Keratinocyte (primary cell): Measurements from ENCODE around the gene FAM83D.

Source experiments
- EZH2 ChIP-seq: IDR thresholded peaks from one replicate; pipeline ENCODE4 v1.6.1; 2012; ENCODE audit warnings: inconsistent platforms, mild to moderate bottlenecking, low read length, moderate library complexity
- TF ChIP-seq, protein P1 (sequence below), 3 experiments: IDR thresholded peaks in 1 of 3; conservative IDR thresholded peaks in 1 of 3; optimal IDR thresholded peaks in 1 of 3; 2 replicates in 2 of 3; 3 replicates in 1 of 3; pipeline versions ENCODE3 to v1.5.1; 2011; ENCODE audit warnings: low read length in 3 of 3, mild to moderate bottlenecking in 3 of 3, moderate library complexity in 2 of 3, control low read depth in 1 of 3, inconsistent platforms in 1 of 3; ENCODE audit not compliant: insufficient read depth in 2 of 3; ENCODE audit errors: extremely low read depth in 1 of 3

DNA sequence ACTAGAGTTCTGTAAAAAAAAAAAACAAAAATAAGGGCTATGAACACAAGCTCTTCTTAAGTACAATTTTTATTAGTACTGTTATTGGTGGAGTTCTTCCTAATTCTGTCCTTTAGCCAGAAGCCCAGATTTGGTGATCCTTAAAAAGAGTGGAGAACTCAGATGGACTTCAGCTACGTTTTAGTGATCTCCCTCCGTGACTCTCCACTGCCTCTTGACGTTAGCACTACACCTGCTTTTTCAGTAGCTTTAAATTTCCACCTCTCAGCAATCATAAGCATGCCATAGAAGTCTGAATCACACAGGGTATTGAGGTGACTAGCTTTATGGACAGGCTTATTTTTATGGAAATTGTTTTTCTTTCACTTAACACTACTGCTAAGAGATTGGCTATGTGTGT, 53.6 kb downstream of the FAM83D start:
- no peak for TF ChIP-seq EZH2
- TF ChIP-seq, protein P1, sequence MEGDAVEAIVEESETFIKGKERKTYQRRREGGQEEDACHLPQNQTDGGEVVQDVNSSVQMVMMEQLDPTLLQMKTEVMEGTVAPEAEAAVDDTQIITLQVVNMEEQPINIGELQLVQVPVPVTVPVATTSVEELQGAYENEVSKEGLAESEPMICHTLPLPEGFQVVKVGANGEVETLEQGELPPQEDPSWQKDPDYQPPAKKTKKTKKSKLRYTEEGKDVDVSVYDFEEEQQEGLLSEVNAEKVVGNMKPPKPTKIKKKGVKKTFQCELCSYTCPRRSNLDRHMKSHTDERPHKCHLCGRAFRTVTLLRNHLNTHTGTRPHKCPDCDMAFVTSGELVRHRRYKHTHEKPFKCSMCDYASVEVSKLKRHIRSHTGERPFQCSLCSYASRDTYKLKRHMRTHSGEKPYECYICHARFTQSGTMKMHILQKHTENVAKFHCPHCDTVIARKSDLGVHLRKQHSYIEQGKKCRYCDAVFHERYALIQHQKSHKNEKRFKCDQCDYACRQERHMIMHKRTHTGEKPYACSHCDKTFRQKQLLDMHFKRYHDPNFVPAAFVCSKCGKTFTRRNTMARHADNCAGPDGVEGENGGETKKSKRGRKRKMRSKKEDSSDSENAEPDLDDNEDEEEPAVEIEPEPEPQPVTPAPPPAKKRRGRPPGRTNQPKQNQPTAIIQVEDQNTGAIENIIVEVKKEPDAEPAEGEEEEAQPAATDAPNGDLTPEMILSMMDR (optimal IDR thresholded peaks at IDR 0.05 in 1 of 3, IDR thresholded peaks at IDR 0.05 in 1 of 3, conservative IDR thresholded peaks at IDR 0.05 in 1 of 3; ENCODE audit: extremely low read depth in 1 of 3, insufficient read depth in 2 of 3, low read length in 3 of 3) = no peak
